GM12878 (cell line): ENCODE results near the gene FUT8. TPM values are rescaled to one million over a fixed set of nuclear protein-coding genes. Genes with fewer than 3 reads are reported as not detected.

Experiments used
- ATAC-seq: fragments of 200-7000 bp; cut with Tn5 transposase; 3 replicates; pipeline ENCODE4 v1.9.1; 2020; ENCODE audit warnings: mild to moderate bottlenecking, moderate library complexity
- BruUV-seq: library from RNA; stranded (reverse); fragments of 400-500 nt; replicated peaks from 2 replicates; lab custom pipeline; 2021; lab: Mats Ljungman, UMichigan
- CTCF ChIA-PET: fragments of 300-600 bp; sonication (Branson Sonifier 250); formaldehyde crosslinking; extraction: SDS; loops from one replicate; lab custom pipeline; 2021; ENCODE audit warnings: inconsistent platforms; lab: Yijun Ruan, JAX
- POLR2A ChIA-PET: fragments of 350-600 bp; formaldehyde crosslinking; extraction: SDS; loops from one replicate; lab custom pipeline; 2021; ENCODE audit warnings: inconsistent platforms; lab: Charles Lee
- RAD21 ChIA-PET: fragments of 300-600 bp; sonication (Branson Sonifier 250); formaldehyde crosslinking; loops from one replicate; lab custom pipeline; 2023; ENCODE audit warnings: antibody characterized with exemption; ENCODE audit not compliant: unreplicated experiment; lab: Charles Lee
- SMC1A ChIA-PET: fragments of 300-600 bp; sonication (Branson Sonifier 250); formaldehyde crosslinking; loops from one replicate; lab custom pipeline; 2023; ENCODE audit not compliant: unreplicated experiment, uncharacterized antibody; lab: Charles Lee
- DNase-seq: peaks from one replicate; pipeline ENCODE4 v3.0.0-alpha.2; 2011; ENCODE audit warnings: low read depth, low spot score
- FAIRE-seq: peaks from 3 replicates; lab custom pipeline; 2011; peaks lifted over from hg19 to GRCh38; lab: Jason Lieb, UNC
- H2AFZ ChIP-seq: 2 replicates; pipeline ENCODE4 v1.6.0; 2011; ENCODE audit warnings: low read depth, low read length, control low read depth; ENCODE audit not compliant: control insufficient read depth
- H3K27ac ChIP-seq: 2 replicates; pipeline ENCODE4 v1.5.1; 2011; ENCODE audit warnings: control low read depth; ENCODE audit not compliant: control insufficient read depth, insufficient read depth
- H3K27me3 ChIP-seq, 2 experiments: replicated peaks in 1 of 2; 2 replicates each; pipeline versions ENCODE4 v1.6.0 to v1.6.1; 2011; ENCODE audit warnings: low read length in 1 of 2; ENCODE audit not compliant: control insufficient read depth in 2 of 2, insufficient read depth in 2 of 2
- H3K36me3 ChIP-seq, 2 experiments: 2 replicates each; pipeline ENCODE4 v1.5.1; 2011; ENCODE audit warnings: low read length in 1 of 2; ENCODE audit not compliant: control insufficient read depth in 2 of 2, insufficient read depth in 2 of 2
- H3K4me1 ChIP-seq: 2 replicates; pipeline ENCODE4 v1.6.1; 2011; ENCODE audit warnings: mild to moderate bottlenecking, low read length, moderate library complexity, mixed read lengths; ENCODE audit not compliant: control insufficient read depth, insufficient read depth
- H3K4me2 ChIP-seq: 2 replicates; pipeline ENCODE4 v1.6.0; 2011; ENCODE audit warnings: control low read depth; ENCODE audit not compliant: control insufficient read depth, insufficient read depth
- H3K4me3 ChIP-seq: fragments of 200-600 bp; sonication (generic); 2 replicates; pipeline ENCODE4 v1.5.1; 2016
- H3K79me2 ChIP-seq: 2 replicates; pipeline ENCODE4 v1.6.0; 2011; ENCODE audit warnings: low read length; ENCODE audit not compliant: control insufficient read depth, insufficient read depth
- H3K9ac ChIP-seq: 2 replicates; pipeline ENCODE4 v1.8.0; 2011; ENCODE audit warnings: low read length, control low read depth, mixed read lengths; ENCODE audit not compliant: control insufficient read depth, insufficient read depth
- H3K9me3 ChIP-seq: replicated peaks from 3 replicates; pipeline ENCODE4 v1.5.1; 2011; ENCODE audit warnings: mild to moderate bottlenecking, low read length; ENCODE audit not compliant: control insufficient read depth, insufficient read depth
- H4K20me1 ChIP-seq: 2 replicates; pipeline ENCODE4 v1.6.0; 2011; ENCODE audit not compliant: control insufficient read depth, insufficient read depth
- BCLAF1 ChIP-seq: fragments of 450-650 bp; IDR thresholded peaks from 2 replicates; pipeline ENCODE4 v1.6.1; 2017; ENCODE audit warnings: antibody characterized with exemption, mild to moderate bottlenecking, moderate library complexity
- YY1 ChIP-seq: IDR thresholded peaks from 2 replicates; pipeline ENCODE4 v1.6.1; 2011; ENCODE audit warnings: low read depth, mild to moderate bottlenecking, low read length
- WGBS: methylation state at CpG from one replicate; pipeline ENCODE4 v1.1.6; 2016; ENCODE audit warnings: low lambda C conversion rate; ENCODE audit not compliant: insufficient replicate concordance, insufficient coverage; ENCODE audit errors: missing lambda C conversion rate; 5-methylcytosine and 5-hydroxymethylcytosine counted together
- in situ Hi-C: fragments of 300-500 bp; cut with MboI; formaldehyde crosslinking; loops from 9 replicates; pipeline ENCODE4 v1.14.3; 2018; ENCODE audit warnings: mixed read lengths
- intact Hi-C: fragments of 100-400 bp; cut with micrococcal nuclease; formaldehyde crosslinking; loops from one replicate; pipeline ENCODE4 v1.14.2; 2022; ENCODE audit not compliant: unreplicated experiment
- polyA plus RNA-seq, 11 experiments: library from polyadenylated mRNA; depleted of rRNA in 4 of 11; unstranded in 6 of 11; stranded (reverse) in 5 of 11; fragments of >200 nt; fragmentation: Nextera tagmentation in 4 of 11; fragmentation: Illumina TruSeq in 1 of 11; extraction: Ambion mirVana in 4 of 11; extraction: Trizol in 1 of 11; gene quantifications; 1 replicate in 1 of 11; 2 replicates in 10 of 11; pipeline versions ENCODE4 v1.2.1 to v1.2.3, GENCODE V29; 2011 to 2016; ENCODE audit warnings: inconsistent platforms in 2 of 11, missing spikeins in 2 of 11, low read depth in 1 of 11
- total RNA-seq, 4 experiments: library from RNA; depleted of rRNA in 3 of 4; stranded (reverse); fragments of >200 nt in 3 of 4; fragmentation: Illumina TruSeq in 1 of 4; extraction: Trizol in 1 of 4; gene quantifications; 2 replicates each; pipeline versions ENCODE4 v1.2.1 to v1.2.3, GENCODE V29; 2013 to 2021

The FUT8 gene
- total and polyA plus RNA-seq, 10 of the 15 experiments (the other 5 are each of a cell fraction or from before 2014, with no cell fraction given), result 21.3 to 106 (median 66.3) TPM

DNA sequence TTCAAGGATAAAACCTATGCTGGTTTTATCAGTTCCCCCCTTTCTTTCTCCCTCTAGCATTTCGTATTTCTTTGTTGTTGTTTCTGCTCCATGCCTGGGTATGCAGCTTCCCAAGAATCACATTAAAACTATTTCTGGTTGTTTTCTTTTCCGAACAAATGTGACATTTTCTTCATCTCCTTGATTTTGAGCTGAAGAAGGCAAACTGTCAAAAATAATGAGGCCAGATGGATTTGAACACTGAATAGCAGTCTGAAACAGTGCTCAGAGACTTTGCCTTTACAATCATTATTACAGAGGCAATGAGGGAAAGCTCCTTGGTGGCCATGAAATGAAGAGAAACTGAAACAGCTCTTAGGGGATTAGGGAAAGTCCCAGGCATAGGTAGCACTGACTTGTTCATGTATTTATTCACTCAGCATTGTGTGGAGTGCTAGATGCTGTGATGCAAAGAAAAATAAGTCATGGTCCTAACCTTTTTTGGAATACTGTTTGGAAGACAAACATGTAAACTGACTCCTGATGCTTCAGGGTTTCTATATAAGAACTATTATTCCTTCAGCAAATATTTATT, 319.5 kb downstream of the FUT8 start:
- Histone ChIP-seq H3K27me3 (no peaks in the 10 kb centered on the region), H4K20me1 (no peaks in the 10 kb centered on the region), H3K9ac (no peak overlapping the region), H3K36me3 (peaks cover 1 to 15% of the 10 kb centered on the region in 2 experiments; a peak in 2 of 4 replicates), H2AFZ (peak overlapping the region; percentile 51), H3K79me2 (no peaks in the 10 kb centered on the region), H3K4me3 (no peak overlapping the region), H3K4me1 (peaks cover 11% of the 10 kb centered on the region), H3K4me2 (peak overlapping the region; percentile 36), H3K9me3 (no peaks in the 10 kb centered on the region; the same call in 2 of the 3 replicates), H3K27ac (peak overlapping the region; percentile 35; the same call in 1 of the 2 replicates)
- SMC1A ChIA-PET, result interaction anchor here (0.7 to 1.7 kb wide), 8 partner anchors 8 to 317 kb away, joined by 3 to 8 read pairs (median 3); no protein-coding TSS in a partner anchor
- POLR2A ChIA-PET, result no interaction called here
- FAIRE-seq (peak; percentile 89), ATAC-seq (peak; percentile 100), DNase-seq (peak; percentile 55)
- CTCF ChIA-PET, result interaction anchor here (1.2 to 1.6 kb wide), 5 partner anchors 8 to 317 kb away, joined by 3 to 6 read pairs (median 5); no protein-coding TSS in a partner anchor
- TF ChIP-seq BCLAF1, result no peak
- TF ChIP-seq YY1, result peak; percentile 60
- intact Hi-C loops, result loop anchor here (10.0 kb wide), 1 partner anchor 317 kb away; the partner anchor contains the start of gene FUT8
- RAD21 ChIA-PET, result interaction anchor here (0.6 to 1.6 kb wide), 8 partner anchors 10 to 317 kb away, joined by 3 to 6 read pairs (median 3); no protein-coding TSS in a partner anchor
- BruUV-seq, result no TSS peak
- WGBS, result 48% methylated on average over 2 of the region's 2 CpGs
- in situ Hi-C loops, result no loop called here
